Smooth muscle cell (in vitro differentiated cells): Measurements from ENCODE around the gene KATNB1. TPM values are rescaled to one million over a fixed set of nuclear protein-coding genes. Genes with fewer than 3 reads are reported as not detected.

ENCODE experiments used
- DNase-seq: peaks from one replicate; lab custom pipeline; 2025; ENCODE audit not compliant: unreplicated experiment; lab: John Stamatoyannopoulos, UW
- H2AFZ ChIP-seq: fragments of 200-600 bp; sonication (generic); 2 replicates; pipeline ENCODE4 v1.6.0; 2016; ENCODE audit warnings: antibody characterized with exemption, low read depth, mild to moderate bottlenecking
- H3F3A ChIP-seq: fragments of 200-600 bp; sonication (generic); 2 replicates; pipeline ENCODE4 v1.6.0; 2017; ENCODE audit warnings: antibody characterized with exemption, low read depth
- H3K27ac ChIP-seq: fragments of 200-600 bp; sonication (generic); 2 replicates; pipeline ENCODE4 v1.5.1; 2016; ENCODE audit warnings: low read depth, mild to moderate bottlenecking
- H3K27me3 ChIP-seq: fragments of 200-600 bp; sonication (generic); 2 replicates; pipeline ENCODE4 v1.6.1; 2016; ENCODE audit warnings: low read depth, mild to moderate bottlenecking
- H3K36me3 ChIP-seq: fragments of 200-600 bp; sonication (generic); 2 replicates; pipeline ENCODE4 v1.5.1; 2016; ENCODE audit warnings: low read depth
- H3K4me1 ChIP-seq: fragments of 200-600 bp; sonication (generic); 2 replicates; pipeline ENCODE4 v1.5.1; 2016; ENCODE audit warnings: low read depth
- H3K4me2 ChIP-seq: fragments of 200-600 bp; sonication (generic); 2 replicates; pipeline ENCODE4 v1.6.0; 2016; ENCODE audit warnings: mild to moderate bottlenecking
- H3K4me3 ChIP-seq: fragments of 200-600 bp; sonication (generic); 2 replicates; pipeline ENCODE4 v1.5.1; 2016; ENCODE audit warnings: mild to moderate bottlenecking
- H3K79me2 ChIP-seq: fragments of 200-600 bp; sonication (generic); 2 replicates; pipeline ENCODE4 v1.6.0; 2016; ENCODE audit warnings: low read depth, mild to moderate bottlenecking
- H3K9ac ChIP-seq: fragments of 200-600 bp; sonication (generic); 2 replicates; pipeline ENCODE4 v1.6.0; 2016; ENCODE audit warnings: low read depth
- H3K9me3 ChIP-seq: fragments of 200-600 bp; sonication (generic); replicated peaks from 2 replicates; pipeline ENCODE4 v1.5.1; 2016; ENCODE audit warnings: low read depth
- H4K20me1 ChIP-seq: fragments of 200-600 bp; sonication (generic); 2 replicates; pipeline ENCODE4 v1.6.0; 2016; ENCODE audit warnings: low read depth
- CTCF ChIP-seq: fragments of 200-600 bp; sonication (generic); IDR thresholded peaks from 2 replicates; pipeline ENCODE4 v1.5.1; 2017; ENCODE audit warnings: borderline replicate concordance, mild to moderate bottlenecking, antibody characterized with exemption; ENCODE audit not compliant: insufficient read depth, poor library complexity, severe bottlenecking
- WGBS: methylation state at CpG from one replicate; pipeline ENCODE4 v1.1.7; 2016; ENCODE audit warnings: low lambda C conversion rate; 5-methylcytosine and 5-hydroxymethylcytosine counted together
- polyA plus RNA-seq: library from polyadenylated mRNA; unstranded; fragments of >200 nt; fragmentation: Nextera tagmentation; extraction: Ambion mirVana; gene quantifications from 2 replicates; pipeline ENCODE4 v1.2.1, GENCODE V29; 2016
- total RNA-seq: library from RNA; depleted of rRNA; stranded (reverse); fragments of >200 nt; gene quantifications from 2 replicates; pipeline ENCODE4 v1.2.3, GENCODE V29; 2014

The KATNB1 gene
- total and polyA plus RNA-seq, 2 experiments from 2014 or later = 11.9 to 23.6 TPM

DNA sequence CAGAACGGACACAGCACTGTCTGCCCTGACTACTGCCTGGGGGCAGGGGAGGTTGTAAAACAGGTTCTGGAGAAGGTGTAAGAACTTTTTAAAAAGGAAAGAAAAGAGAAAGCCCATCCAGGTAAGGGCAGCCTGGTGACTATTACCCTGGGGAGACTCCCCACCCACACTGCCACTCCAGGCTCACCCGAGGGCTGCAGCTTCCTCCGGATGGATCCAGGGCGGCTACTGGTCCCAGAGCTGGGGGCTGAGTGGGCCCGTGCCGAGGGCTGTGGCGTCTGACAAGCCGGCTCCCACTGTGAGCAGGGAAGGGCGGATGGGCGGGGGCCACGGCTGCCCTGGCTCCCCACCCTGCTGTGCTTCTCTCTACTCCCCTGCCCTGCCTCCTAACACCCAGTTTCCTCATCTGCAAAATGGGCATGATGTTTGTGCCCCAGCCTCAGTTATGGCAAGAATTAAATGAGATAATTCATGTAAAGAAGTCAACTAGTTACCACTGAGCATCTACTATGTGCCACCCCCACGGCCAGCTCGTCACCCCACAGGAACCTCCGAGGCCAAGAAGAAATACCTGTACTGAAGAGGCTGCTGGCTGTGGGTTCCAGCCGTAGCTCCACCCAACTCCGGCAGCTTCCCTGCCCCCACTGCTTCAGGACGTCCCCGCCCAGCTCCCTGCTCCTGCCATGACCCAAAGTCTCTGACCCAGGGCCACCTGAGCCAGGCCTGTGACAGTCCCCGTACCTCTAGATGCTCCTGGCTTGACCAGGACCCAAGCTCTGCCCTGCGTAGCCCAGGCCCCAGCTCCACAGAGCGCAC is 24.2 kb downstream of the KATNB1 start:
- H3F3A ChIP-seq = no peaks in the 10 kb centered on the region
- WGBS = 79% methylated on average over 20 of the region's 21 CpGs
- H3K9me3 ChIP-seq = no peaks in the 10 kb centered on the region
- no peak for TF ChIP-seq CTCF
- H3K4me2 ChIP-seq = no peak overlapping the region
- no peaks in the 10 kb centered on the region for H3K4me1 ChIP-seq
- peak overlapping the region; percentile 15 for H3K27ac ChIP-seq
- DNase-seq = no peak
- H3K79me2 ChIP-seq = no peaks in the 10 kb centered on the region
- H3K4me3 ChIP-seq = no peak overlapping the region
- H3K27me3 ChIP-seq = no peaks in the 10 kb centered on the region
- peaks cover 14% of the 10 kb centered on the region for H4K20me1 ChIP-seq
- H2AFZ ChIP-seq = no peak overlapping the region
- H3K36me3 ChIP-seq = no peaks in the 10 kb centered on the region
- H3K9ac ChIP-seq = no peak overlapping the region

GRCh38 chr16:57760357-57761160 is 25.0 kb downstream of the KATNB1 start:
- Histone ChIP-seq H3K4me2 (no peak overlapping the region), H3K4me1 (no peaks in the 10 kb centered on the region), H3K27me3 (no peaks in the 10 kb centered on the region), H3K9ac (no peak overlapping the region), H2AFZ (no peak overlapping the region), H3K9me3 (no peaks in the 10 kb centered on the region), H4K20me1 (peaks cover 14% of the 10 kb centered on the region), H3K36me3 (no peaks in the 10 kb centered on the region), H3K27ac (peak overlapping the region; percentile 15), H3K4me3 (no peak overlapping the region), H3F3A (no peaks in the 10 kb centered on the region), H3K79me2 (no peaks in the 10 kb centered on the region)
- WGBS = 95% methylated on average over 40 of the region's 40 CpGs
- DNase-seq = no peak
- TF ChIP-seq CTCF = no peak

- no peaks in the 10 kb centered on the region for H3K27me3 ChIP-seq
- no peaks in the 10 kb centered on the region for H3K4me1 ChIP-seq
- no peaks in the 10 kb centered on the region for H3K79me2 ChIP-seq
- H3F3A ChIP-seq = no peaks in the 10 kb centered on the region
- TF ChIP-seq CTCF = no peak
- DNase-seq = no peak
- no peak overlapping the region for H3K9ac ChIP-seq
- no peak overlapping the region for H2AFZ ChIP-seq
- no peak overlapping the region for H3K4me3 ChIP-seq
- no peak overlapping the region for H3K4me2 ChIP-seq
- H3K27ac ChIP-seq = no peak overlapping the region
- H3K36me3 ChIP-seq = no peaks in the 10 kb centered on the region
- peaks cover 14% of the 10 kb centered on the region for H4K20me1 ChIP-seq
- WGBS = 85% methylated on average over 9 of the region's 9 CpGs
- no peaks in the 10 kb centered on the region for H3K9me3 ChIP-seq
These were observed 25.7 kb downstream of the KATNB1 start for GRCh38 chr16:57761301-57761700.
